HG03575 (cell line): Measurements from ENCODE around the gene FOXB1.

Experiments used
- ATAC-seq: cut with Tn5 transposase; IDR thresholded peaks from one replicate; pipeline ENCODE4 v1.9.1; 2021; ENCODE audit not compliant: unreplicated experiment, insufficient number of reproducible peaks, low FRiP score; ENCODE audit errors: extremely low read depth

FOXB1 gene

GRCh38 chr15:60004009-60004845 is at the start of gene FOXB1:
Gene FOXB1 (plus strand): TSS chr15:60004311. CDS start chr15:60004964, 653 bp downstream.
- no peak for ATAC-seq

DNA sequence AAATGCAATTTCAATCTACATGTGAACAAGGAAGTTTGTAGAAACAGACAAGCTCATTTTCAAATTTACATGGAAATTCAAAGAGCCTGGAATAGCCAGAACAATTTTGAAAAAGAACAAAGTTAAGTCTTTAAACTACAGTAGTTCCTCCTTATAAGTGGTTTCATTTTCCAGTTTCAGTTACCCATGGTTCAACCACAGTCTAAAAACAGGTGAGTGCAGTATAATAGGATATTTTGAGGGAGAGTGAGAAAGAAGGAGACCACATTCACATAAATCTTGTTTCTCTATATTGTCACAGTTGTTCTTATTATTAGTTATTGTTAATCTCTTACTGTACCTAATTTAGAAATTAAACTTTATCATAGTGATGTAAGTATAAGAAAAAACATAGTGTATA is 45.8 kb upstream of the FOXB1 start:
- ATAC-seq = no peak

GRCh38 chr15:59960318-59960717 is 43.8 kb upstream of the FOXB1 start:
- no peak for ATAC-seq

- ATAC-seq = no peak
Measured at GRCh38 chr15:59963322-59963721, 40.8 kb upstream of the FOXB1 start.

- no peak for ATAC-seq
Measured at GRCh38 chr15:59963925-59964324, 40.2 kb upstream of the FOXB1 start.

DNA sequence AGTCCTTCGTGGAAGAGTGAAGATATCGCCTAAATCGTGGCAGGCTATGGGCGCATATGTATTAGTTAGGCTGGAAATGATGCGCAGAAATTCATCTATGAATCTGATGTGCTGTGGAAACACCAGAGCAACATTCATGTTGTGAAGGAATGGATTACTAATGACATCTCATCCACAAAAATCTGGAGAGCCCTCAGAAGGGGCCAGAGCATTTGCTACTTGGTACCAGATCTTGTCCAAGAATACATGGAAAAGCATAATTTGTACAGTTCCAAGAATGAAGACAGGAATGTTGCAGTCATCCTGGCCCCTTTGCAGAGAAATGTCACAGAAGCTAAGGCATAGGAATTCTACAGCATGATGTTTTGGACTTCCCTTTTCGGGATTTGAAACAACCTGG is 38.4 kb upstream of the FOXB1 start:
- no peak for ATAC-seq

DNA sequence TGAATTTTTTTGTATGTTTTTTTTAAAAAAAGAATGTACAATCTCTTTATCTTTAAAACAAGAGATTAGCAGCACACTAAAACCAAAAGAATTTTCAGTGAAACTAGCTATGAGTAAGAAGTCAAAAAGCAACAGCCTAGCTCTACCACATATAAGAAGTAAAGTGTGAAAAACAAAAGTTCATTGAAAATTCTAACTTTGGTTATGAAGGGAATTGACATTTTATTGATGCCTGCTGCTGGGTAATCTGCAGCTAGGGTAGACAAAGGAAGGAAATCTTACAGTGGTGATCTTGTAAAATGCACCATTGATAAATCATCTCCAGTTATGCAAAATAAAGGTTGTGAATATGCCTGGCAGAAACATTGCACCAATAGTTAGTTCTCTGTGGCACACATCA is 37.8 kb upstream of the FOXB1 start:
- ATAC-seq = no peak

GRCh38 chr15:59968314-59968713 is 35.8 kb upstream of the FOXB1 start:
- no peak for ATAC-seq

DNA sequence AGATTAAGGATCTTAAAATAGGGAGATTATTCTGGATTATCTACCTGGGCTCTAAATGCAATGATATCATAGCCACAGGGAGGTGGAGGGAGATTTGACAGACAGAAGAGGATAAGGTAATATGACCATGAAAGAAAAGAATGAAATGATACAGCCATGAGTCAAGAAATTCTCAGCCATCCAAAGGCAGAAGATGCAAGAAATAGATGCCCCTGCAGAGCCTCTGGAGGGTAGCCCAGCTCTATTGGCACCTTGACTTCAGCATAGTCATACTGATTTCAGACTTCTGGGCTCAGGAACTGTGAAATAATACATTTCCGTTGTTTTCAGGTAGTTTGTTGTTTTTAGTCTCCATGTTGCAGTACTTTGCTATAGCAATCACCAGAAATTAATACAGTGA is 31.9 kb upstream of the FOXB1 start:
- no peak for ATAC-seq

DNA sequence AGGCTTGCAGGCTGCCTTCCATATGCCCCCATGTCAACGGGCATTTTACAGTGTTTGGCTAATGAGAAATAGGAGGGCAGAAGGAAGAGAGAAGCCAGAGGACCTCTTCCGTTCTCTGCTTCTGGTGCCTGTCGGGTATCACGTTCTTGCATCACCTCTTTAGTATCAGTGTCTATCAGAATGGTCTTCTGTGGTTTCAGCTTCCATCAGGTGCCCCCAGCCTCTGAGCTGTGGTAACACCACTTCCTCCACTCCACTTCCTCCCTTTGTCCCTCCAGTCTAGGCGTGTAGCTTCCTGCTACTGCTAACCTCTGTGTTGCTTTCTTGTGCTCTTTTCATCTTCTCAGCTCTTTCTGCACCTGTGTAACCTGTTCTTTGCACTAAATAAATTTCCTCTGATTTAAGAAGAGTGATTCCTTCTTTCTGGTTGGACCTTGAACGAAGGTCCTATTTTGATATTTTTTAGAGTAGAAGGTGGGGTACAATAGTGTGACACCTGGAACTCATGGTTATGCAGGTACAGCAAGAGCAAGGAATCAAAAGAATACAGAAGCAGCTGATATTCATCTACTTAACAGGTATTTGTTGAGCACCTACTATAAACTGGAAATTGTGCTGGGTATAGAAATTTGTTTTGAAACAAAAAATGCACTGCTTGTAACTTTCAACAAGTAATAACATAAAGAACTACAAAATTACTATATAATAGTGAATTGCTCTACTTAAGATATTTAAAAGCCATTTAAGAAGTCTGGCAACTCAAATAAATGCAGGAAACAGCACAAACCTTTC is 27.4 kb upstream of the FOXB1 start:
- no peak for ATAC-seq

DNA sequence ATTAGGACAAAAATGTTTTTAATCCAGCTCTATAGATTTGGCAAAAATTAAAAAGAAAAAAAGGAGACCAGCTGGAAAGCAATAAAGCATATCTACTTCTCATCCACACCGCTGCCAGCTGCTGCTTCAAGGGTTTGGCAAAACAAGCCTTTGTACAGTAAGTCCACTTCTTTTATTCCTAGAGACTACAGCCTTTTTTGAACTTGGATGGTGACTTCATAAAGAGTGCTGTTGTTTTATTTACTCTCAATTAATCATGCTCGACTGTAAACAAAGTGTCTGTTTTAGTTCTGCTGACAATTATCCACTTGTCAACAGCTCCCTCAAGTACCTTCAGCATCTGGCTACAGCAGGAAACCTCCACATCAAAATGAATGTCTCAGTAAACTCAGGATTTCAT is 12.3 kb upstream of the FOXB1 start:
- ATAC-seq = no peak

- no peak for ATAC-seq
Measured at GRCh38 chr15:59993041-59993750, 10.9 kb upstream of the FOXB1 start.

DNA sequence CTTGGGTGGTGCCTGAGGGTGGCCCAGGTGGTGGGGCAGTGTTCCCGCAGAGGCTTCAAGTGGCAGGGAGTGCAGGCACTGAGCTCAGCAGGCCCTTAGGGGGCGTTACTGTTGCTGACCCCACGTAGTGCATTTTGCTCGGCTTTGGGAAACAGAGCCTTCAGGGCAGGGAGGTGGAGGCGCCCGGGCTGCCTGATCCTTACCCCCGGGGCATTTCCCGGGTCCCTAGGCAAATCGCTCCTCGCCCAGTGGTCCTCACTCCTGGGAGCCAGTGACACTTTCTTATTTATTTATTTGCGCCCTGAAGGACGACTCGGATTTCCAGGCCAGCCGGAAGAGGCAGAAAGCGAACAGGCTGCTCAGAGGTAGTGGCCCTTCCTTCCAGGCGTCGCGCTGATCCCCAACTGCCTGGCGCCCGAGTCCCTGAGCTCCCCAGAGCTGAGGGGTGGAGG is 10.1 kb upstream of the FOXB1 start:
- no peak for ATAC-seq

GRCh38 chr15:59994526-59994887 is 9.6 kb upstream of the FOXB1 start:
- no peak for ATAC-seq

DNA sequence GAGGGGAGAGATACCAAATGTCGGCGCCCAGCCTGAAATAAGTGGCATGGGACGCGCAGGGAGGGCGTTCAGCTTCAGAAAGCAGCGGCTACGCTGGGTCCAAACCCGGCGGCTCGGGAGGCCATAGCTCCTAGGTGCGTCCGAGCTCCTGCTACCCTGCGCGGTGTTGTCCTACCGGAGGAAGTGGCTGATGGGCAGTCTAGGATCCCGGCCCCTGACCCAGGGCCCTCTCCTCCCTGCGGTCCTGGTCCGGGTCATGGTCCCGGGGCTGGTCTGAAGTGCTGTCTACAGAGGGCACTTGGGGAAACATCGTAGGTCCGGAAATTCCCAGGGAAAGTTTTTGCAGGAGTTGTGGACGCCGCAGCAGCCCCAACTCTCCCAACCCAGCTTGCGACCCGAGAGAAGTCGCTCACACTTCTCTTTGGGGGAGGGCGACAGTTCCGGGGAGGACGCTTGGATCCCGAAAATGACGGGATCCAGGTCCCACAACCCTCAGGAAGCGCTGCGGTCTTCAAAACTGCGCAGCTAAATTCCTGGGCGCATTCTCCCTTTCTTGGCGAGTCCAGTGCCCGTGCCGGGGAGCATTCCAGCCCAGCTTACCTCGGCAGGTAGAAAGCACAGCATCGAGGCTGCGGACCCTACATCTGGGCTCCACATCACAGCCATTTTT is 9.1 kb upstream of the FOXB1 start:
- ATAC-seq = no peak

DNA sequence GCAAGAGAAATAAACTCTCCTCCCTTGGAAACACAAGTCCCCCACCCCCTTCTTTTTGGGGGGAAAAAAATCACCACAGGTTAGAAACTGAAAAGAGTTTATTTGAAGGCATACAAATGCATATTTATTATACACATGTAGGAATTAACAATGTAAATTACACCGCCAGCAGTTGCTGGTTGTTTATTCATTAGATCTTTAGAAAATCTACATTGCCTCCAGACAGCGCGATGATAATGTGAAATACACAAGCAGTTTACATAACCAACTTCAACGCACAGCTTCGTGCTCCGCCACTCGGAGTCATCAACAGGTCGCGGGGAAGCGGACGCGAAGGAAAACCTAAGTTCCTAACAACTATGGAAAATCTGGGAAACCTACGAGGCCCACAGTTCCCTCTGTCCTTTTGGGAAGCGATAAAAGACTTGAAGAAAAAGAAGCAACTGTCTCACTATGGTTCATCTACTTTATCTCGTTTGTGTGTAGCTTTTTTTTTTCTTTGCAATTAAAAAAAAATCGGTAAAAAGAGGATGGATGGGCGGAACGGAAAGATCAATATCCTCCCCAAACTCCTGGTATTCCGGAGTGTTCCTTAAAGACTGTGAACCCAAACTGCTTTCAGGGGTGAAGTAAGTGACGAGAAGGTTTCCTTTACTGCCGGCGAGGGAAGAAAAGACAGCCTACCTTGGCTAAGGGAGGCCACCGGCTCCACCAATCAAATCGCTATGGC is 8.4 kb upstream of the FOXB1 start:
- no peak for ATAC-seq

GRCh38 chr15:59996298-59997041 is 7.6 kb upstream of the FOXB1 start:
- ATAC-seq = no peak
